Gastrocnemius medialis (tissue), 4 donors: ENCODE measurements around the gene PGAP3. TPM values are rescaled to one million over a fixed set of nuclear protein-coding genes. Genes with fewer than 3 reads are reported as not detected.

Experiments used
- ATAC-seq, 2 donors: fragments of 150-250 bp; one replicate each; pipeline ENCODE4 v1.9.1; 2016
- DNase-seq, 2 donors: peaks; one replicate each; pipeline ENCODE4 v3.0.0-alpha.2; 2019
- H3K27ac ChIP-seq, 4 donors: fragments of 200-600 bp; sonication (generic); 1 replicate in 1 of 4; 2 replicates in 3 of 4; pipeline ENCODE4 v1.5.1; 2016 to 2018; ENCODE audit warnings: mild to moderate bottlenecking in 2 of 4, moderate library complexity in 1 of 4
- H3K27me3 ChIP-seq, 3 donors: fragments of 200-600 bp; sonication (generic) in 2 of 3; 1 replicate in 1 of 3; 2 replicates in 2 of 3; pipeline versions ENCODE4 v1.5.1 to v1.6.0; 2016 to 2019; ENCODE audit warnings: mild to moderate bottlenecking in 1 of 3, moderate library complexity in 1 of 3
- H3K36me3 ChIP-seq, 2 donors: fragments of 200-600 bp; sonication (generic) in 1 of 2; one replicate each; pipeline ENCODE4 v1.5.1; 2017 to 2018
- H3K4me1 ChIP-seq, 2 donors: fragments of 200-600 bp; sonication (generic) in 1 of 2; one replicate each; pipeline ENCODE4 v1.5.1; 2016 to 2017; ENCODE audit warnings: mild to moderate bottlenecking in 2 of 2
- H3K4me3 ChIP-seq, 4 donors: fragments of 200-600 bp; sonication (generic) in 3 of 4; 1 replicate in 1 of 4; 2 replicates in 3 of 4; pipeline ENCODE4 v1.5.1; 2016 to 2019; ENCODE audit warnings: mild to moderate bottlenecking in 2 of 4
- H3K9me3 ChIP-seq, 3 donors: fragments of 200-600 bp; sonication (generic) in 2 of 3; 1 replicate in 1 of 3; 2 replicates in 2 of 3; pipeline ENCODE4 v1.5.1; 2016 to 2019
- POLR2A ChIP-seq, 2 donors: fragments of 450-650 bp; IDR thresholded peaks; one replicate each; pipeline ENCODE4 v1.6.1; 2017; ENCODE audit warnings: antibody characterized with exemption in 2 of 2, mild to moderate bottlenecking in 2 of 2, moderate library complexity in 2 of 2
- in situ Hi-C, 4 donors: fragments of 200-750 bp; cut with MboI; loops; one replicate each; pipeline versions ENCODE4 v1.15.0 to v1.8.0; 2017; ENCODE audit warnings: low sequenced_read_pairs in 4 of 4
- intact Hi-C: fragments of 100-400 bp; cut with DNase I; formaldehyde crosslinking; loops from one replicate; pipeline ENCODE4 v1.15.1; 2023; ENCODE audit warnings: low total_unique reads
- total RNA-seq, 4 donors: library from RNA; depleted of rRNA; stranded (reverse); fragments of >200 nt; gene quantifications; one replicate each; pipeline versions ENCODE4 v1.1.0 to v1.2.3, GENCODE V29; 2016
- TF ChIP-seq, protein P1 (sequence below), 5 experiments: fragments of 450-650 bp in 3 of 5; fragments of 200-600 bp in 2 of 5; sonication (generic) in 2 of 5; IDR thresholded peaks in 4 of 5; conservative IDR thresholded peaks in 1 of 5; 1 replicate in 4 of 5; 2 replicates in 1 of 5; pipeline ENCODE4 v1.5.1; 2016 to 2019; ENCODE audit warnings: antibody characterized with exemption in 5 of 5, mild to moderate bottlenecking in 3 of 5, moderate library complexity in 3 of 5

The PGAP3 gene
- total RNA-seq, 4 donors from 2014 or later, result 4.3 to 9.5 (median 6.1) TPM

DNA sequence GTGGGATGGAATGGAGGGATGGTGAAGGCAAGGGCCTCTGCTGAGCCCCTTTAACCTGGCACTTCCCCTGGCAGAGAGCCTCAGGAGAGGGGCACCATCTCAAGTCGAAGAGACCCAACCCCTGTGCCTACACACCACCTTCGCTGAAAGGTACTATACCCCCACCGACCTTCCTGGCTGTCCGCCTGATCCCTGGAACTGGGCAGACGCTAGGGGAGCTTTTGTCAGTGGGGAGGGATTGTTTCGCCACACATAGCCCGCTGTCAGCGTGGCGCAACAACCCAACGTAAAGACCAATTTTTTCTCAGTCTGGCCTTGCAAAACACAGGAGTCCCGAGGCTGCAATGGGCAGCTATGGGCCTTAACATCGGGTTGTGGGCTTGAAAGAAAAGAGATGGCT is 58.0 kb downstream of the PGAP3 start:
- no peak for DNase-seq
- Histone ChIP-seq H3K9me3 (no peaks in the 10 kb centered on the region), H3K27ac (no peak overlapping the region), H3K36me3 (no peaks in the 10 kb centered on the region), H3K27me3 (peaks cover 30 to 34% (median 32%) of the 10 kb centered on the region in 3 donors), H3K4me1 (peaks cover 4 to 8% of the 10 kb centered on the region in 2 donors), H3K4me3 (no peak overlapping the region)
- no peak for TF ChIP-seq POLR2A (IDR thresholded peaks at IDR 0.05)
- TF ChIP-seq, protein P1, sequence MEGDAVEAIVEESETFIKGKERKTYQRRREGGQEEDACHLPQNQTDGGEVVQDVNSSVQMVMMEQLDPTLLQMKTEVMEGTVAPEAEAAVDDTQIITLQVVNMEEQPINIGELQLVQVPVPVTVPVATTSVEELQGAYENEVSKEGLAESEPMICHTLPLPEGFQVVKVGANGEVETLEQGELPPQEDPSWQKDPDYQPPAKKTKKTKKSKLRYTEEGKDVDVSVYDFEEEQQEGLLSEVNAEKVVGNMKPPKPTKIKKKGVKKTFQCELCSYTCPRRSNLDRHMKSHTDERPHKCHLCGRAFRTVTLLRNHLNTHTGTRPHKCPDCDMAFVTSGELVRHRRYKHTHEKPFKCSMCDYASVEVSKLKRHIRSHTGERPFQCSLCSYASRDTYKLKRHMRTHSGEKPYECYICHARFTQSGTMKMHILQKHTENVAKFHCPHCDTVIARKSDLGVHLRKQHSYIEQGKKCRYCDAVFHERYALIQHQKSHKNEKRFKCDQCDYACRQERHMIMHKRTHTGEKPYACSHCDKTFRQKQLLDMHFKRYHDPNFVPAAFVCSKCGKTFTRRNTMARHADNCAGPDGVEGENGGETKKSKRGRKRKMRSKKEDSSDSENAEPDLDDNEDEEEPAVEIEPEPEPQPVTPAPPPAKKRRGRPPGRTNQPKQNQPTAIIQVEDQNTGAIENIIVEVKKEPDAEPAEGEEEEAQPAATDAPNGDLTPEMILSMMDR (IDR thresholded peaks at IDR 0.05 in 4 of 5, conservative IDR thresholded peaks at IDR 0.05 in 1 of 5), result no peak
- ATAC-seq, result no peak
- in situ Hi-C loops (loop anchor here in 3 of 4 donors (10.0 kb wide), 2 partner anchors 75 to 125 kb away; no protein-coding TSS in a partner anchor), intact Hi-C loops (no loop called here)

DNA sequence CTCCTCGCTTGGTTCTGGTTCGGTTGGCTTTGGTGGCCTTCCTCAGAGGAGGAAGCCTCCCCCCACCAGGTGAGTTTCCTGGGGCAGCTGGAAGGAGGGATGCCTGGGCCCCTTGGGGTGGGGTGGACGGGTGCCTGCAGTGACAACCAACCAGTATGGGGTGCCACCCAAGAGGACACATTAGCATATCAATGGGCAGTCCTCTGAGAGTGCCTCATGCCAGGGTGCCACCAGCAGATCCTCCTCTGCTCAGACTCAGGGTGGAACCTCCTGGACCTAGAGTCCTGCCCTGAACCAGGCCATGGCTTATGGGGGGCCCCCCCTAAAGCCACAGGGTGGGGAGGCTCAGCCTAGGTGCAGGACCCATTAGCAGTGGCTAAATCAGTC is 58.4 kb downstream of the PGAP3 start:
- Histone ChIP-seq H3K4me3 (no peak overlapping the region), H3K36me3 (no peaks in the 10 kb centered on the region), H3K27ac (no peak overlapping the region), H3K4me1 (peaks cover 4 to 6% of the 10 kb centered on the region in 2 donors), H3K27me3 (peaks cover 32 to 38% (median 34%) of the 10 kb centered on the region in 3 donors), H3K9me3 (no peaks in the 10 kb centered on the region)
- DNase-seq (no peak), ATAC-seq (no peak)
- TF ChIP-seq POLR2A (IDR thresholded peaks at IDR 0.05), result no peak
- TF ChIP-seq, protein P1 (IDR thresholded peaks at IDR 0.05 in 4 of 5, conservative IDR thresholded peaks at IDR 0.05 in 1 of 5), result no peak
- in situ Hi-C loops (loop anchor here in 3 of 4 donors (10.0 kb wide), 2 partner anchors 75 to 125 kb away; no protein-coding TSS in a partner anchor), intact Hi-C loops (no loop called here)

DNA sequence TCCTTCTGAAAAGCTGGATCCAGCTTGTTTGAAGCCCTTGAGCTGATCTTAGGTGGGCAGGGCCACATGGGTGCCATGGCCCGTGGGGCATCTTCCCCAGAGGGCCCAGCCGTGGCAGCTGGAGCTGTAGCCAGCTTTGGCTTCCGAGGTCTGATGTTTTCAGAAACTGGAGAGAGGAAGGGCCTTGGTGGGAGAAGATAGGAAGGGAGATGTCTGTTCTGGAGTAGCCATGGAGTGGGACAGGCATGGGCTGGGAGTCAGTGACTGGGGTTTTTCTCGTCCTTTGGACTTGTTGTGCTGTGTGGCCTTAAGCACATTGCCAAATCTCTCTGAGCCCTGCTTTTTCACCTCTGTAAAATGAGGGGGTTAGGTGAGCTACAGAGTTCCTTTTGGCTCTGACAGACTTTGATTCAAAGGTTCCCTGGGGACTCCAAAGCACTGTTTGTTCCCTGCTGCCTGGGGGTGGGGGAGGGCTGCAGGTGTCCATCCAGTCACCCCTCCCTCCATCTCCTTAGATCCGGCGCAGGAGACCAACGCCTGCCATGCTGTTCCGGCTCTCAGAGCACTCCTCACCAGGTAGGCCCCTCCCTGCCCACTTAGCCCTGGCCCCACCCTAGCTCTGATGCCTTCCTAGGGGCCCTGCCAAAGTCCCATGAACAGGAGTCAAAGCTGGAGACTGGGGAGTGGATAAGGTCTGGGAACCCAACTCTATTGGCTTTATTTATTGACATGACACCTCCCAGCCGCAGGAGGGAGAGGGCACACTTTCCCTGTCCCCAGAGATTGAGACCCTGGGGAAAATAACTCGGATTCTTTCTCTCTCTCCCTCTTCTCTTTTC is 59.0 kb downstream of the PGAP3 start:
- intact Hi-C loops, result no loop called here
- no peak for TF ChIP-seq POLR2A (IDR thresholded peaks at IDR 0.05)
- TF ChIP-seq, protein P1 (IDR thresholded peaks at IDR 0.05 in 4 of 5, conservative IDR thresholded peaks at IDR 0.05 in 1 of 5), result no peak
- Histone ChIP-seq H3K4me1 (peaks cover 4% of the 10 kb centered on the region in 2 donors), H3K27me3 (peaks cover 32 to 38% (median 34%) of the 10 kb centered on the region in 3 donors), H3K36me3 (no peaks in the 10 kb centered on the region), H3K4me3 (no peak overlapping the region), H3K9me3 (no peaks in the 10 kb centered on the region), H3K27ac (no peak overlapping the region)
- ATAC-seq (no peak), DNase-seq (no peak)
- in situ Hi-C loops, result loop anchor here in 3 of 4 donors (10.0 kb wide), 2 partner anchors 74 to 126 kb away; no protein-coding TSS in a partner anchor

- no peak for ATAC-seq
Measured at GRCh38 chr17:39627712-39628516, 59.9 kb downstream of the PGAP3 start.

More at GRCh38 chr17:39627712-39628516, 59.9 kb downstream of the PGAP3 start:
- intact Hi-C loops (no loop called here), in situ Hi-C loops (loop anchor here in 3 of 4 donors (10.0 kb wide), 2 partner anchors 73 to 127 kb away; no protein-coding TSS in a partner anchor)
- no peak for DNase-seq
- Histone ChIP-seq H3K4me3 (no peak overlapping the region), H3K27me3 (peaks cover 32 to 38% (median 34%) of the 10 kb centered on the region in 3 donors), H3K9me3 (no peaks in the 10 kb centered on the region), H3K27ac (no peak overlapping the region), H3K4me1 (peaks cover 4% of the 10 kb centered on the region in 2 donors), H3K36me3 (no peaks in the 10 kb centered on the region)
- no peak for TF ChIP-seq POLR2A (IDR thresholded peaks at IDR 0.05)
- TF ChIP-seq, protein P1 (IDR thresholded peaks at IDR 0.05 in 4 of 5, conservative IDR thresholded peaks at IDR 0.05 in 1 of 5), result no peak
